NT2/D1 (cell line): ENCODE measurements around the gene ZNF556.

Experiments
- SUZ12 ChIP-seq: IDR thresholded peaks from 2 replicates; pipeline ENCODE4 v1.6.1; 2011; ENCODE audit not compliant: insufficient read length, insufficient read depth; ENCODE audit errors: extremely low read depth
- YY1 ChIP-seq: IDR thresholded peaks from 2 replicates; pipeline ENCODE4 v1.6.1; 2011; ENCODE audit not compliant: insufficient read length, insufficient read depth

GRCh38 chr19:2834294-2834871 lies 32.8 kb upstream of the ZNF556 start:
- TF ChIP-seq SUZ12, result no peak
- TF ChIP-seq YY1, result no peak
